PC-9 (cell line): Measurements from ENCODE around the gene RIPOR3.

ENCODE experiments used
- EZH2 ChIP-seq: fragments of 200-600 bp; sonication (generic); IDR thresholded peaks from 2 replicates; pipeline ENCODE4 v1.8.0; 2017; ENCODE audit warnings: antibody characterized with exemption, low read depth
- TF ChIP-seq, protein P1 (sequence below): fragments of 200-600 bp; sonication (generic); conservative IDR thresholded peaks from 2 replicates; pipeline ENCODE4 v1.6.1; 2017; ENCODE audit warnings: mixed run types, antibody characterized with exemption, mild to moderate bottlenecking, moderate library complexity

DNA sequence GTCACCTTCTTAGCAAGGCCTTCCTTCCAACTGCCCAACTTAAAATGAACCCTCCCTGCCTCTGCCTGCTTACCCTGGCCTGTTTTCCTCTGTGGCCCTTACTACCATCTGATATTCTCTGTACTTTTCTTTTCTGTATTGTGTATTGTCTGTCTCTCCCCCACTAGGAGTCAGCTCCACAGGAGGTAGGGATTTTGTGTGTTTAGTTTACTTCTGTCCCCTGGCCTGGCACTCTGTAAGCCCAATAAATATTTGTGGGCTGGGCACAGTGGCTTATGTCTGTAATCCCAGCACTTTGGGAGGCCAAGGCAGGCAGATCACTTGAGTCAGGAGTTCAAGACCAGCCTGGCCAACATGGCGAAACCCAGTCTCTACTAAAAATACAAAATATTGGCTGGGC, 72.8 kb downstream of the RIPOR3 start:
- TF ChIP-seq, protein P1, sequence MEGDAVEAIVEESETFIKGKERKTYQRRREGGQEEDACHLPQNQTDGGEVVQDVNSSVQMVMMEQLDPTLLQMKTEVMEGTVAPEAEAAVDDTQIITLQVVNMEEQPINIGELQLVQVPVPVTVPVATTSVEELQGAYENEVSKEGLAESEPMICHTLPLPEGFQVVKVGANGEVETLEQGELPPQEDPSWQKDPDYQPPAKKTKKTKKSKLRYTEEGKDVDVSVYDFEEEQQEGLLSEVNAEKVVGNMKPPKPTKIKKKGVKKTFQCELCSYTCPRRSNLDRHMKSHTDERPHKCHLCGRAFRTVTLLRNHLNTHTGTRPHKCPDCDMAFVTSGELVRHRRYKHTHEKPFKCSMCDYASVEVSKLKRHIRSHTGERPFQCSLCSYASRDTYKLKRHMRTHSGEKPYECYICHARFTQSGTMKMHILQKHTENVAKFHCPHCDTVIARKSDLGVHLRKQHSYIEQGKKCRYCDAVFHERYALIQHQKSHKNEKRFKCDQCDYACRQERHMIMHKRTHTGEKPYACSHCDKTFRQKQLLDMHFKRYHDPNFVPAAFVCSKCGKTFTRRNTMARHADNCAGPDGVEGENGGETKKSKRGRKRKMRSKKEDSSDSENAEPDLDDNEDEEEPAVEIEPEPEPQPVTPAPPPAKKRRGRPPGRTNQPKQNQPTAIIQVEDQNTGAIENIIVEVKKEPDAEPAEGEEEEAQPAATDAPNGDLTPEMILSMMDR: no peak
- no peak for TF ChIP-seq EZH2
